Nephron (organoid): ENCODE results near the gene PFDN2.

Experiments
- H3K27ac Mint-ChIP-seq, 3 experiments: 2 replicates each; pipeline ENCODE4 v1.8.0; 2020; ENCODE audit warnings: mixed read lengths in 3 of 3, mild to moderate bottlenecking in 2 of 3, moderate library complexity in 1 of 3
- H3K27me3 Mint-ChIP-seq: 2 replicates; pipeline ENCODE4 v1.8.0; 2021; ENCODE audit warnings: low read depth, mild to moderate bottlenecking, moderate library complexity, mixed read lengths
- H3K36me3 Mint-ChIP-seq: 2 replicates; pipeline ENCODE4 v1.8.0; 2020; ENCODE audit warnings: low read depth, mixed read lengths
- H3K4me1 Mint-ChIP-seq: 2 replicates; pipeline ENCODE4 v1.8.0; 2020; ENCODE audit warnings: mixed read lengths
- H3K4me3 Mint-ChIP-seq, 3 experiments: 2 replicates each; pipeline ENCODE4 v1.8.0; 2020; ENCODE audit warnings: mild to moderate bottlenecking in 3 of 3, mixed read lengths in 3 of 3, moderate library complexity in 2 of 3
- H3K9me3 Mint-ChIP-seq: 2 replicates; pipeline ENCODE4 v1.8.0; 2020; ENCODE audit warnings: mixed read lengths
- TF ChIP-seq, protein P1 (sequence below), 3 experiments: fragments of 200-600 bp; sonication (generic); IDR thresholded peaks; one replicate each; pipeline ENCODE4 v1.5.0; 2021; ENCODE audit warnings: antibody characterized with exemption in 3 of 3; ENCODE audit not compliant: unreplicated experiment in 3 of 3

The PFDN2 gene

DNA sequence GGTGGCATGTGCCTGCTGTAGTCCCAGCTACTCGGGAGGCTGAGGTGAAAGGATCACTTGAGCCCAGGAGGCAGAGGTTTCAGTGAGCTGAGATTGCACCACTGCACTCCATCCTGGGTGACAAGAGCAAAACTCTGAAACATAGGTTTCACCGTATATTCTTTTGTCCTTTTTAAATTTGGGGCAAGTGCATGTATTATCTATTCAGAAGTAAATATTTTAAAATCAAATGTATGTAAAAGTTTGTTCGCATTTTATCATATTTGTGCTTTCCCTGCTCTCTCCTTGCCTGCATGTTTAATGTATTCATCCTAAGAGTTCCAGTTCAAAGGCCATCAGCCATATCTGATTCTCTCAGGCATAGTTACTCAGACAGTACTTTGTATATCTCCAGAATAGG lies 28.0 kb upstream of the PFDN2 start:
- Mint-ChIP-seq H3K9me3 (no peaks in the 10 kb centered on the region), H3K27ac (no peak overlapping the region), H3K4me1 (no peaks in the 10 kb centered on the region), H3K36me3 (no peaks in the 10 kb centered on the region), H3K4me3 (no peak overlapping the region), H3K27me3 (no peaks in the 10 kb centered on the region)
- TF ChIP-seq, protein P1, sequence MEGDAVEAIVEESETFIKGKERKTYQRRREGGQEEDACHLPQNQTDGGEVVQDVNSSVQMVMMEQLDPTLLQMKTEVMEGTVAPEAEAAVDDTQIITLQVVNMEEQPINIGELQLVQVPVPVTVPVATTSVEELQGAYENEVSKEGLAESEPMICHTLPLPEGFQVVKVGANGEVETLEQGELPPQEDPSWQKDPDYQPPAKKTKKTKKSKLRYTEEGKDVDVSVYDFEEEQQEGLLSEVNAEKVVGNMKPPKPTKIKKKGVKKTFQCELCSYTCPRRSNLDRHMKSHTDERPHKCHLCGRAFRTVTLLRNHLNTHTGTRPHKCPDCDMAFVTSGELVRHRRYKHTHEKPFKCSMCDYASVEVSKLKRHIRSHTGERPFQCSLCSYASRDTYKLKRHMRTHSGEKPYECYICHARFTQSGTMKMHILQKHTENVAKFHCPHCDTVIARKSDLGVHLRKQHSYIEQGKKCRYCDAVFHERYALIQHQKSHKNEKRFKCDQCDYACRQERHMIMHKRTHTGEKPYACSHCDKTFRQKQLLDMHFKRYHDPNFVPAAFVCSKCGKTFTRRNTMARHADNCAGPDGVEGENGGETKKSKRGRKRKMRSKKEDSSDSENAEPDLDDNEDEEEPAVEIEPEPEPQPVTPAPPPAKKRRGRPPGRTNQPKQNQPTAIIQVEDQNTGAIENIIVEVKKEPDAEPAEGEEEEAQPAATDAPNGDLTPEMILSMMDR (IDR thresholded peaks at IDR 0.05; ENCODE audit: unreplicated experiment in 3 of 3), result no peak

DNA sequence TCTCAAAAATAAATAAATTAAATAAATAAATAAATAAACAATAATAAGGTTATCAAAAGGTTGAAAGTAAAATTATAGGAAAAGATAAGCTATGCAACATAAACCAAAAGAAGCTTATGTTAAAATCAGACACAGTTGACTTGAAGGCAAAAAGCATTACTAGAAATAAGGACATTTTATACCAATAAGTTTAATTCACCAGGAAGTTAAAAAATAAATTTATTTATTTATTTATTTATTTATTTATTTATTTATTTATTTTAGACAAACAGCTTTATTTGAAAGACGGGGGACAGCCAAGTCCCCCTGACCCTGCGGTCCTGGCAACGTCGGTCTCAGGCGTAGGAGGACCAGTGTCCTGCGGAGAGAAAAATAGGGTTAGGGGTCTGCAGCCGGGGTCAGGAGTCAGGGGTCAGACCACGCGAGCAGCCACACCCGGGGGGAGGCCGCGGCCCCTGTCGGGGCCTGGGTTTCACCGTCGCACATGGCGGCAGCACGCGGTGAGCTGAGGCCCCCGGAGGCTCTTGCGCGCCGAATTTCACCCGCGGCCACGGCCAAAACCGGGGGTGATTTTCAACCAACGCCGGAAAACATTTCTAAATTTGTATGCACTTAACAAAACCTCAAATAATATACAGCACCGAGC lies 23.0 kb upstream of the PFDN2 start:
- no peak overlapping the region for H3K27ac Mint-ChIP-seq
- H3K9me3 Mint-ChIP-seq, result no peaks in the 10 kb centered on the region

DNA sequence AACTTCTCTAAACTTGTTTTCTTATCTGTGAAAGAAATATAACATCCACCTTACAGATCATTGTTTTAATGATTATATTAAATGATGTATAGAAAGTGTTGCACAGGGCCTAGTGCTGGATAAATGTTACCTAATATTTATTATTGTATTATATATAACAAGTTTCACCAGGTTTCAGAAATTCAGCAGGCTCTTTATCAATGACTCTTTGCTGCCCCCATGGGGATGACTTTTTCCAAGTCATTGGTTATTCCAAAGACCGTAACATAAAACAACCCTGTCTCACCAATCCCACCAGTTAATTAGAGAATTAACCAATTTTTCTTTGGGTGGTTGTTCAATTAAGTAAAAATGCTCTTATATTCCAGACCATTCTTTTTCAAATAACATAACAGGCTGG lies 21.9 kb upstream of the PFDN2 start:
- no peak overlapping the region for H3K4me3 Mint-ChIP-seq
- H3K9me3 Mint-ChIP-seq, result no peaks in the 10 kb centered on the region
- H3K36me3 Mint-ChIP-seq, result no peaks in the 10 kb centered on the region
- no peaks in the 10 kb centered on the region for H3K27me3 Mint-ChIP-seq
- TF ChIP-seq, protein P1 (IDR thresholded peaks at IDR 0.05; ENCODE audit: unreplicated experiment in 3 of 3), result peak; percentile 49 to 60 (median 50)
- H3K4me1 Mint-ChIP-seq, result peaks cover 31% of the 10 kb centered on the region
- no peak overlapping the region for H3K27ac Mint-ChIP-seq

More for the DNA sequence above, 23.0 kb upstream of the PFDN2 start:
- Mint-ChIP-seq H3K4me1 (peaks cover 29% of the 10 kb centered on the region), H3K4me3 (no peak overlapping the region), H3K36me3 (no peaks in the 10 kb centered on the region), H3K27me3 (no peaks in the 10 kb centered on the region)
- TF ChIP-seq, protein P1 (IDR thresholded peaks at IDR 0.05; ENCODE audit: unreplicated experiment in 3 of 3), result no peak

DNA sequence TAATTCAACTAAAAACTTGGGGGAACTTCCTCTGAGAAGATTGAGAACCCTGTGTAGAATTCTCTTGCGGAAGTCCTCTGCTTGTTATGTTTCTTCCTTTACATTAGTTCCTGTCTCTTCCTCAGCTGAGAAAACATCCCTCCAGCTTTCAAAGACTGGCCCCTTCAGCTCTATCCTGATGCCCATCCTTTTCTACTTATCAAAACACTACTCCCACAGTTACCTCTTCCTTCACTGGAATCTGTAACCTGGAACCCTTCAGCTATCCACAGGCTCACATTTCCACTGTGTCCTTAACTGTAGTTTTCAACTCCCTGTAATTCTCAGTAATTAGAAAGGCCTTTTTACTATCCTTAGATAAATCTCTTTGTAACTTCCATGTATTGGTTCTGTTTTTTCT lies 20.6 kb upstream of the PFDN2 start:
- H3K9me3 Mint-ChIP-seq, result no peaks in the 10 kb centered on the region
- TF ChIP-seq, protein P1 (IDR thresholded peaks at IDR 0.05; ENCODE audit: unreplicated experiment in 3 of 3), result no peak
- H3K36me3 Mint-ChIP-seq, result no peaks in the 10 kb centered on the region
- peak overlapping the region; percentile 23 to 57 (median 26) for H3K4me3 Mint-ChIP-seq
- H3K4me1 Mint-ChIP-seq, result peaks cover 31% of the 10 kb centered on the region
- no peaks in the 10 kb centered on the region for H3K27me3 Mint-ChIP-seq
- peak overlapping the region; percentile 31 to 70 (median 39) for H3K27ac Mint-ChIP-seq

DNA sequence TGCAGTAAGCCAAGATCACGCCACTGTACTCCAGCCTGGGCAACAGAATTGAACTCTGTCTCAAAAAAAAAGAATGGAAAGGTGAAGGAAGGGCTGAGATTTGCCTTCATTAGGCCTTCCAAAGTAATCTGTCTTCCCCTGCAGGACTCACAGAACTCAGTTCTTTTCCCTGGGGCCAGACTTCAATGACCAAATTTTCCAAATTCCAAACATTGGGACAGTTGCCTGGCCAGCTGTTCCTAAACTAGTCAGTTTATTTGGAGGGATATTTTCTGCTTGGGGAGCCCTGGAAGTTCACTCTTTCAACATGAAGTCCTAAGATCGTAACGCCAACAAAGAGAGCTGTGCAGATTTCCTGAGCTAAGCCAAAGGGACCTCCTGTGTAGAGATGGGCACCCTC lies 20.0 kb upstream of the PFDN2 start:
- Mint-ChIP-seq H3K36me3 (no peaks in the 10 kb centered on the region), H3K4me3 (no peak overlapping the region), H3K9me3 (no peaks in the 10 kb centered on the region), H3K27ac (peak overlapping the region; percentile 31 to 70 (median 39)), H3K27me3 (no peaks in the 10 kb centered on the region), H3K4me1 (peaks cover 31% of the 10 kb centered on the region)
- TF ChIP-seq, protein P1 (IDR thresholded peaks at IDR 0.05; ENCODE audit: unreplicated experiment in 3 of 3), result no peak

DNA sequence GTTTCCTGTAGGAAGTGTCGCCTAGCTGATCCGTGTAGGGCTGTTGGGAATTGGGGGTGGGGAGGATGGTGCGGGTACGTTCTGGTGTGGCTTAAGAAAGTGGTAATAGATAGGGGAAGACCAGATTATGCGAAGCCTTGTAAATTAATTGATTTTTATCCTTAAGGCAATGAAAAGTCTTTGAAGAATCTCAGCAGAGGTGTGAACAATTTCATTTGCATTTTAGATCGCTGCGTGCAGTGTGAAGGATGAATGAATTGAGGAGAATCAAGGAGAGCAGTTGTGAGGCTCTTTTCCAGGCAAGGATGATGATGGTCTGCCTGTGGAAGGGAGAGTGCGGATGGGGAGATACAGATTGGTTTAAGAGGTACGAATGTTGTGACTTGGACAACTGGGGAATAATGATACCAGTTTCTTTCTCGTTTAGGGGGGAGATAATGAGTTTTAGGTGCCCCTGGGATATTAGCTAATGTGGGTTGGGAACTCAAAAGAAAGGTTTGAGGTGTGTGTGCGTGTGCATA lies 15.4 kb upstream of the PFDN2 start:
- H3K27me3 Mint-ChIP-seq, result no peaks in the 10 kb centered on the region
- TF ChIP-seq, protein P1 (IDR thresholded peaks at IDR 0.05; ENCODE audit: unreplicated experiment in 3 of 3), result no peak
- peaks cover 44% of the 10 kb centered on the region for H3K4me1 Mint-ChIP-seq
- no peak overlapping the region for H3K4me3 Mint-ChIP-seq
- peaks cover 12% of the 10 kb centered on the region for H3K36me3 Mint-ChIP-seq
- H3K27ac Mint-ChIP-seq, result no peak overlapping the region
- H3K9me3 Mint-ChIP-seq, result no peaks in the 10 kb centered on the region
